ENCODE results near the gene MMP2.

MMP2 gene

GRCh38 chr16:55435387-55435786 lies 43.6 kb upstream of the MMP2 start:
- no peak overlapping the region for H3K4me3 ChIP-seq (ENCODE audit: low read depth, low read length)
- H3K9ac ChIP-seq (ENCODE audit: low read length) = no peak overlapping the region
- no peaks in the 10 kb centered on the region for H3K4me1 ChIP-seq (ENCODE audit: control insufficient read depth in 1 of 2, insufficient read depth in 2 of 2, low read length in 2 of 2)
- H3K4ac ChIP-seq (ENCODE audit: low read depth, low read length) = no peak overlapping the region
- no peak overlapping the region for H2BK5ac ChIP-seq (ENCODE audit: low read depth, low read length, poor library complexity)
- DNase-seq = no peak
- H4K8ac ChIP-seq (ENCODE audit: low read depth, low read length) = no peak overlapping the region
- no peak overlapping the region for H2AK5ac ChIP-seq (ENCODE audit: low read length)
- H3K27ac ChIP-seq (ENCODE audit: low read depth, low read length) = no peak overlapping the region
- no peak overlapping the region for H3K23ac ChIP-seq (ENCODE audit: low read length)
- H3K9me3 ChIP-seq (ENCODE audit: insufficient read depth, low read depth, low read length) = no peaks in the 10 kb centered on the region
- no peak overlapping the region for H2AFZ ChIP-seq (ENCODE audit: insufficient read depth, low read length, poor library complexity)
- no peak overlapping the region for H3K18ac ChIP-seq (ENCODE audit: low read length)
- H3K79me2 ChIP-seq (ENCODE audit: control insufficient read depth, insufficient read depth, low read length, poor library complexity) = no peaks in the 10 kb centered on the region
- WGBS (ENCODE audit: extremely low coverage, insufficient coverage, insufficient read length) = no CpG with 5 or more reads among the region's 5 CpGs
- no peak overlapping the region for H4K12ac ChIP-seq (ENCODE audit: low read depth, low read length)
- H2BK120ac ChIP-seq (ENCODE audit: insufficient read depth, low read length, poor library complexity) = no peak overlapping the region
- no peak overlapping the region for H2BK12ac ChIP-seq (ENCODE audit: low read length)
- no peak overlapping the region for H3K4me2 ChIP-seq (ENCODE audit: low read length)
- no peak overlapping the region for H4K91ac ChIP-seq (ENCODE audit: low read depth, low read length)
- H3K27me3 ChIP-seq (ENCODE audit: insufficient read depth, low read length) = peaks cover 2% of the 10 kb centered on the region
- no peaks in the 10 kb centered on the region for H3K36me3 ChIP-seq (ENCODE audit: control insufficient read depth in 1 of 2, insufficient read depth in 2 of 2, low read length in 2 of 2)
- no peak overlapping the region for H3K14ac ChIP-seq (ENCODE audit: low read length)
- H3K79me1 ChIP-seq (ENCODE audit: low read length) = no peaks in the 10 kb centered on the region

- H3K4ac ChIP-seq (ENCODE audit: low read depth, low read length) = no peak overlapping the region
- no peak overlapping the region for H2BK5ac ChIP-seq (ENCODE audit: low read depth, low read length, poor library complexity)
- H2AFZ ChIP-seq (ENCODE audit: insufficient read depth, low read length, poor library complexity) = no peak overlapping the region
- H4K12ac ChIP-seq (ENCODE audit: low read depth, low read length) = no peak overlapping the region
- no peak overlapping the region for H3K4me3 ChIP-seq (ENCODE audit: low read depth, low read length)
- H3K9me3 ChIP-seq (ENCODE audit: insufficient read depth, low read depth, low read length) = no peaks in the 10 kb centered on the region
- no peaks in the 10 kb centered on the region for H3K4me1 ChIP-seq (ENCODE audit: control insufficient read depth in 1 of 2, insufficient read depth in 2 of 2, low read length in 2 of 2)
- no peak overlapping the region for H4K91ac ChIP-seq (ENCODE audit: low read depth, low read length)
- no peaks in the 10 kb centered on the region for H3K79me1 ChIP-seq (ENCODE audit: low read length)
- no peak overlapping the region for H3K27ac ChIP-seq (ENCODE audit: low read depth, low read length)
- H3K23ac ChIP-seq (ENCODE audit: low read length) = no peak overlapping the region
- no peak overlapping the region for H3K9ac ChIP-seq (ENCODE audit: low read length)
- H2BK120ac ChIP-seq (ENCODE audit: insufficient read depth, low read length, poor library complexity) = no peak overlapping the region
- peaks cover 2% of the 10 kb centered on the region for H3K27me3 ChIP-seq (ENCODE audit: insufficient read depth, low read length)
- no peak overlapping the region for H2BK12ac ChIP-seq (ENCODE audit: low read length)
- no peak overlapping the region for H4K8ac ChIP-seq (ENCODE audit: low read depth, low read length)
- H2AK5ac ChIP-seq (ENCODE audit: low read length) = no peak overlapping the region
- no peaks in the 10 kb centered on the region for H3K79me2 ChIP-seq (ENCODE audit: control insufficient read depth, insufficient read depth, low read length, poor library complexity)
- H3K36me3 ChIP-seq (ENCODE audit: control insufficient read depth in 1 of 2, insufficient read depth in 2 of 2, low read length in 2 of 2) = no peaks in the 10 kb centered on the region
- no peak for DNase-seq
- no peak overlapping the region for H3K18ac ChIP-seq (ENCODE audit: low read length)
- H3K4me2 ChIP-seq (ENCODE audit: low read length) = no peak overlapping the region
- no CpG with 5 or more reads among the region's 3 CpGs for WGBS (ENCODE audit: extremely low coverage, insufficient coverage, insufficient read length)
- no peak overlapping the region for H3K14ac ChIP-seq (ENCODE audit: low read length)
These were observed 42.4 kb upstream of the MMP2 start for GRCh38 chr16:55436587-55436986.

GRCh38 chr16:55437625-55438024 lies 41.4 kb upstream of the MMP2 start:
- no peak overlapping the region for H3K14ac ChIP-seq (ENCODE audit: low read length)
- H2AFZ ChIP-seq (ENCODE audit: insufficient read depth, low read length, poor library complexity) = no peak overlapping the region
- H2AK5ac ChIP-seq (ENCODE audit: low read length) = no peak overlapping the region
- no peak overlapping the region for H2BK120ac ChIP-seq (ENCODE audit: insufficient read depth, low read length, poor library complexity)
- H3K27ac ChIP-seq (ENCODE audit: low read depth, low read length) = no peak overlapping the region
- peaks cover 2% of the 10 kb centered on the region for H3K27me3 ChIP-seq (ENCODE audit: insufficient read depth, low read length)
- no peaks in the 10 kb centered on the region for H3K79me1 ChIP-seq (ENCODE audit: low read length)
- no peak overlapping the region for H3K4ac ChIP-seq (ENCODE audit: low read depth, low read length)
- H3K4me2 ChIP-seq (ENCODE audit: low read length) = no peak overlapping the region
- H3K23ac ChIP-seq (ENCODE audit: low read length) = no peak overlapping the region
- no peaks in the 10 kb centered on the region for H3K9me3 ChIP-seq (ENCODE audit: insufficient read depth, low read depth, low read length)
- no peak overlapping the region for H3K4me3 ChIP-seq (ENCODE audit: low read depth, low read length)
- no peaks in the 10 kb centered on the region for H3K36me3 ChIP-seq (ENCODE audit: control insufficient read depth in 1 of 2, insufficient read depth in 2 of 2, low read length in 2 of 2)
- no peak overlapping the region for H4K12ac ChIP-seq (ENCODE audit: low read depth, low read length)
- DNase-seq = peak; percentile 48 to 90
- H3K18ac ChIP-seq (ENCODE audit: low read length) = no peak overlapping the region
- no peak overlapping the region for H3K9ac ChIP-seq (ENCODE audit: low read length)
- no peak overlapping the region for H4K91ac ChIP-seq (ENCODE audit: low read depth, low read length)
- no peak overlapping the region for H2BK12ac ChIP-seq (ENCODE audit: low read length)
- H2BK5ac ChIP-seq (ENCODE audit: low read depth, low read length, poor library complexity) = no peak overlapping the region
- WGBS (ENCODE audit: extremely low coverage, insufficient coverage, insufficient read length) = no CpG with 5 or more reads among the region's 3 CpGs
- H3K79me2 ChIP-seq (ENCODE audit: control insufficient read depth, insufficient read depth, low read length, poor library complexity) = no peaks in the 10 kb centered on the region
- no peak overlapping the region for H4K8ac ChIP-seq (ENCODE audit: low read depth, low read length)
- H3K4me1 ChIP-seq (ENCODE audit: control insufficient read depth in 1 of 2, insufficient read depth in 2 of 2, low read length in 2 of 2) = no peaks in the 10 kb centered on the region

GRCh38 chr16:55438281-55438680 lies 40.7 kb upstream of the MMP2 start:
- H3K27me3 ChIP-seq (ENCODE audit: insufficient read depth, low read length) = peaks cover 2% of the 10 kb centered on the region
- H3K36me3 ChIP-seq (ENCODE audit: control insufficient read depth in 1 of 2, insufficient read depth in 2 of 2, low read length in 2 of 2) = no peaks in the 10 kb centered on the region
- H3K4me2 ChIP-seq (ENCODE audit: low read length) = no peak overlapping the region
- no peak overlapping the region for H2AFZ ChIP-seq (ENCODE audit: insufficient read depth, low read length, poor library complexity)
- no peak overlapping the region for H3K14ac ChIP-seq (ENCODE audit: low read length)
- no peak overlapping the region for H4K91ac ChIP-seq (ENCODE audit: low read depth, low read length)
- no peak overlapping the region for H3K9ac ChIP-seq (ENCODE audit: low read length)
- H2BK120ac ChIP-seq (ENCODE audit: insufficient read depth, low read length, poor library complexity) = no peak overlapping the region
- H3K4ac ChIP-seq (ENCODE audit: low read depth, low read length) = no peak overlapping the region
- H4K8ac ChIP-seq (ENCODE audit: low read depth, low read length) = no peak overlapping the region
- no peaks in the 10 kb centered on the region for H3K4me1 ChIP-seq (ENCODE audit: control insufficient read depth in 1 of 2, insufficient read depth in 2 of 2, low read length in 2 of 2)
- no peak overlapping the region for H2BK12ac ChIP-seq (ENCODE audit: low read length)
- no peaks in the 10 kb centered on the region for H3K79me1 ChIP-seq (ENCODE audit: low read length)
- no peak overlapping the region for H2BK5ac ChIP-seq (ENCODE audit: low read depth, low read length, poor library complexity)
- H2AK5ac ChIP-seq (ENCODE audit: low read length) = no peak overlapping the region
- no peak overlapping the region for H3K27ac ChIP-seq (ENCODE audit: low read depth, low read length)
- H3K9me3 ChIP-seq (ENCODE audit: insufficient read depth, low read depth, low read length) = no peaks in the 10 kb centered on the region
- H3K23ac ChIP-seq (ENCODE audit: low read length) = no peak overlapping the region
- no peak overlapping the region for H3K4me3 ChIP-seq (ENCODE audit: low read depth, low read length)
- no peak overlapping the region for H4K12ac ChIP-seq (ENCODE audit: low read depth, low read length)
- DNase-seq = no peak
- H3K18ac ChIP-seq (ENCODE audit: low read length) = no peak overlapping the region
- no peaks in the 10 kb centered on the region for H3K79me2 ChIP-seq (ENCODE audit: control insufficient read depth, insufficient read depth, low read length, poor library complexity)
